GM18858 (cell line): ENCODE results near the gene PFAS.
"Not testable (repeated sequence)": the region's sequence is repeated elsewhere in the genome, so short reads cannot be mapped to it uniquely, and the experiment has no call there.

Source experiments
- ATAC-seq: cut with Tn5 transposase; IDR thresholded peaks from one replicate; pipeline ENCODE4 v1.9.1; 2021; ENCODE audit not compliant: unreplicated experiment

PFAS gene

GRCh38 chr17:8248751-8249607 lies at the start of gene PFAS:
Gene PFAS, plus strand, starts transcription at chr17:8249289. Its CDS starts 4,649 bp downstream, at chr17:8253938.
- peak; percentile 41 for ATAC-seq

- ATAC-seq: no peak
Observed at GRCh38 chr17:8204761-8205555, 44.1 kb upstream of the PFAS start.

GRCh38 chr17:8206536-8206935 lies 42.6 kb upstream of the PFAS start:
- ATAC-seq: no peak

- no peak for ATAC-seq
Observed at GRCh38 chr17:8209907-8210760, 39.0 kb upstream of the PFAS start, which contains the start of gene AURKB. Gene AURKB, minus strand, starts transcription at chr17:8210575. Its CDS starts 351 bp downstream, at chr17:8210224.

GRCh38 chr17:8210761-8211458 lies 38.2 kb upstream of the PFAS start:
- ATAC-seq: no peak

- ATAC-seq: no peak
Observed at GRCh38 chr17:8212312-8213180, 36.5 kb upstream of the PFAS start.

GRCh38 chr17:8214000-8214399 lies 35.1 kb upstream of the PFAS start:
- not testable (repeated sequence) for ATAC-seq

GRCh38 chr17:8220783-8221662 lies 28.1 kb upstream of the PFAS start:
- ATAC-seq: no peak

GRCh38 chr17:8221663-8222379 lies 27.3 kb upstream of the PFAS start:
- ATAC-seq: peak; percentile 33

GRCh38 chr17:8222380-8222629 lies 26.8 kb upstream of the PFAS start:
- peak; percentile 25 for ATAC-seq

GRCh38 chr17:8222630-8223355 lies 26.3 kb upstream of the PFAS start:
- peak; percentile 12 for ATAC-seq

GRCh38 chr17:8223356-8224126 lies 25.5 kb upstream of the PFAS start:
- ATAC-seq: no peak

- no peak for ATAC-seq
Observed at GRCh38 chr17:8224891-8225812, 23.9 kb upstream of the PFAS start.

GRCh38 chr17:8225813-8226535 lies 23.1 kb upstream of the PFAS start:
- ATAC-seq: no peak
